K562 (cell line): ENCODE measurements around the gene COQ10B. TPM values are rescaled to one million over a fixed set of nuclear protein-coding genes. Genes with fewer than 3 reads are reported as not detected.

Experiments used
- CBFA2T2 ChIP-seq: fragments of 450-650 bp; conservative IDR thresholded peaks from 2 replicates; pipeline ENCODE4 v1.6.1; 2017; ENCODE audit warnings: mild to moderate bottlenecking
- CBFA2T3 ChIP-seq: fragments of 450-650 bp; IDR thresholded peaks from 2 replicates; pipeline ENCODE4 v1.6.1; 2017
- KDM1A ChIP-seq, 2 experiments: fragments of 450-650 bp; IDR thresholded peaks; 2 replicates each; pipeline ENCODE4 v1.6.1; 2016; ENCODE audit warnings: mild to moderate bottlenecking in 2 of 2
- LEF1 ChIP-seq: fragments of 450-650 bp; IDR thresholded peaks from 2 replicates; pipeline ENCODE4 v1.6.1; 2016; ENCODE audit warnings: mild to moderate bottlenecking
- SIN3B ChIP-seq: fragments of 450-650 bp; IDR thresholded peaks from 2 replicates; pipeline ENCODE4 v1.6.1; 2017; ENCODE audit warnings: low read depth, mild to moderate bottlenecking, moderate library complexity
- SIRT6 ChIP-seq: IDR thresholded peaks from one replicate; pipeline ENCODE4 v1.6.1; 2012; ENCODE audit warnings: low read depth, mild to moderate bottlenecking, control low read depth, inconsistent platforms, low read length, moderate library complexity
- TCF3 ChIP-seq: sonication (generic); formaldehyde crosslinking; IDR thresholded peaks from 2 replicates; pipeline ENCODE4 v1.4.0; 2020; ENCODE audit warnings: mild to moderate bottlenecking, missing genetic modification reagents
- TEAD4 ChIP-seq, 2 experiments: sonication (generic) in 1 of 2; formaldehyde crosslinking in 1 of 2; IDR thresholded peaks; 2 replicates each; pipeline versions ENCODE4 v1.6.1 to v1.8.0; 2012 to 2022; ENCODE audit warnings: borderline replicate concordance in 1 of 2, inconsistent platforms in 1 of 2, low read length in 1 of 2, mild to moderate bottlenecking in 1 of 2, missing genetic modification reagents in 1 of 2
- ZNF778 ChIP-seq: fragments of 450-650 bp; formaldehyde crosslinking; IDR thresholded peaks from 2 replicates; pipeline ENCODE4 v1.4.0; 2020; ENCODE audit warnings: mild to moderate bottlenecking, moderate library complexity
- polyA plus RNA-seq, 8 experiments: library from polyadenylated mRNA; depleted of rRNA in 4 of 8; stranded (reverse) in 5 of 8; unstranded in 3 of 8; fragments of >200 nt; fragmentation: Nextera tagmentation in 2 of 8; fragmentation: Illumina TruSeq in 1 of 8; extraction: Ambion mirVana in 2 of 8; extraction: Trizol in 1 of 8; gene quantifications; 2 replicates each; pipeline versions ENCODE4 v1.2.1 to v1.2.3, GENCODE V29; 2011 to 2014; ENCODE audit warnings: inconsistent platforms in 1 of 8, missing spikeins in 1 of 8
- total RNA-seq, 7 experiments: library from RNA; depleted of rRNA in 6 of 7; stranded (reverse); fragments of >200 nt in 6 of 7; fragmentation: Illumina TruSeq in 2 of 7; extraction: Trizol in 2 of 7; gene quantifications; 2 replicates each; pipeline versions ENCODE4 v1.2.1 to v1.2.3, GENCODE V29; 2011 to 2021; ENCODE audit warnings: low replicate concordance in 1 of 7
- TF ChIP-seq, protein P1 (sequence below): fragments of 200-800 bp; sonication (Bioruptor generic); IDR thresholded peaks from 2 replicates; pipeline ENCODE4 v1.6.1; 2016; ENCODE audit warnings: missing genetic modification characterization, missing compliant biosample characterization
- TF ChIP-seq, protein P2 (sequence below): sonication (generic); formaldehyde crosslinking; IDR thresholded peaks from 2 replicates; pipeline ENCODE4 v1.8.0; 2023; ENCODE audit warnings: mild to moderate bottlenecking, missing genetic modification reagents

Gene COQ10B
- total and polyA plus RNA-seq, 9 of the 15 experiments (the other 6 are each of a cell fraction or from before 2014, with no cell fraction given), result 3.1 to 13.1 (median 7.7) TPM

DNA sequence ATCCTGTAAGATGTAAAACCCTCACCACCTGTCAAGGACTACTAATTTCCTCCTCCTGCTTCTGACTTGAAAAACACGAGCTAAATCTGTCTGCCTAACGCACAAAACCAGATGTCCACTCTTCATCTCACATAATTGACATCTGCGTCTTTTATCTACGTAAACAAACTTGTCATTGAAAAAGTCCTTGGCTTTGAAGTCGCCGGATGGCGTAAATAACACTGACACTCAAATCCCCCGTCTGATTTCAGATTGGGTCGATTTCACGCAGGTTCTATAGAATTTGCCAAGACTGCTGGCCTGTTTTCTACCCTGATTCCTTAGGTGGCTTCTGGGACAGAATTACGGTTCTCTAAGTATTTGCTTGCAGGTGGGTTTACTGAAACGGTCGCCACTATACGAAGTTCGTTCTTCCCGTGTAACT lies 62.0 kb downstream of the COQ10B start (continued):
- TF ChIP-seq KDM1A (IDR thresholded peaks at IDR 0.05) (peak in 1 of 2 experiments; percentile 22; a peak in 1 of 4 replicates), SIN3B (no peak), ZNF778 (CRISPR knock-in tag) (no peak), CBFA2T2 (peak; percentile 27), SIRT6 (no peak), CBFA2T3 (peak; percentile 61), TEAD4 (IDR thresholded peaks at IDR 0.05; ENCODE audit: low read length) (0 out of 2 replicates have a peak, but pooled peaks have one; percentile 8), TEAD4 (CRISPR knock-in tag; IDR thresholded peaks at IDR 0.05; ENCODE audit: borderline replicate concordance) (no peak), LEF1 (peak; percentile 74), TCF3 (peak; percentile 8; the same call in 1 of the 2 replicates)
- TF ChIP-seq, protein P1, sequence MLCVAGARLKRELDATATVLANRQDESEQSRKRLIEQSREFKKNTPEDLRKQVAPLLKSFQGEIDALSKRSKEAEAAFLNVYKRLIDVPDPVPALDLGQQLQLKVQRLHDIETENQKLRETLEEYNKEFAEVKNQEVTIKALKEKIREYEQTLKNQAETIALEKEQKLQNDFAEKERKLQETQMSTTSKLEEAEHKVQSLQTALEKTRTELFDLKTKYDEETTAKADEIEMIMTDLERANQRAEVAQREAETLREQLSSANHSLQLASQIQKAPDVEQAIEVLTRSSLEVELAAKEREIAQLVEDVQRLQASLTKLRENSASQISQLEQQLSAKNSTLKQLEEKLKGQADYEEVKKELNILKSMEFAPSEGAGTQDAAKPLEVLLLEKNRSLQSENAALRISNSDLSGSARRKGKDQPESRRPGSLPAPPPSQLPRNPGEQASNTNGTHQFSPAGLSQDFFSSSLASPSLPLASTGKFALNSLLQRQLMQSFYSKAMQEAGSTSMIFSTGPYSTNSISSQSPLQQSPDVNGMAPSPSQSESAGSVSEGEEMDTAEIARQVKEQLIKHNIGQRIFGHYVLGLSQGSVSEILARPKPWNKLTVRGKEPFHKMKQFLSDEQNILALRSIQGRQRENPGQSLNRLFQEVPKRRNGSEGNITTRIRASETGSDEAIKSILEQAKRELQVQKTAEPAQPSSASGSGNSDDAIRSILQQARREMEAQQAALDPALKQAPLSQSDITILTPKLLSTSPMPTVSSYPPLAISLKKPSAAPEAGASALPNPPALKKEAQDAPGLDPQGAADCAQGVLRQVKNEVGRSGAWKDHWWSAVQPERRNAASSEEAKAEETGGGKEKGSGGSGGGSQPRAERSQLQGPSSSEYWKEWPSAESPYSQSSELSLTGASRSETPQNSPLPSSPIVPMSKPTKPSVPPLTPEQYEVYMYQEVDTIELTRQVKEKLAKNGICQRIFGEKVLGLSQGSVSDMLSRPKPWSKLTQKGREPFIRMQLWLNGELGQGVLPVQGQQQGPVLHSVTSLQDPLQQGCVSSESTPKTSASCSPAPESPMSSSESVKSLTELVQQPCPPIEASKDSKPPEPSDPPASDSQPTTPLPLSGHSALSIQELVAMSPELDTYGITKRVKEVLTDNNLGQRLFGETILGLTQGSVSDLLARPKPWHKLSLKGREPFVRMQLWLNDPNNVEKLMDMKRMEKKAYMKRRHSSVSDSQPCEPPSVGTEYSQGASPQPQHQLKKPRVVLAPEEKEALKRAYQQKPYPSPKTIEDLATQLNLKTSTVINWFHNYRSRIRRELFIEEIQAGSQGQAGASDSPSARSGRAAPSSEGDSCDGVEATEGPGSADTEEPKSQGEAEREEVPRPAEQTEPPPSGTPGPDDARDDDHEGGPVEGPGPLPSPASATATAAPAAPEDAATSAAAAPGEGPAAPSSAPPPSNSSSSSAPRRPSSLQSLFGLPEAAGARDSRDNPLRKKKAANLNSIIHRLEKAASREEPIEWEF (CRISPR knock-in tag), result 0 out of 2 replicates have a peak, but pooled peaks have one; percentile 39
- TF ChIP-seq, protein P2, sequence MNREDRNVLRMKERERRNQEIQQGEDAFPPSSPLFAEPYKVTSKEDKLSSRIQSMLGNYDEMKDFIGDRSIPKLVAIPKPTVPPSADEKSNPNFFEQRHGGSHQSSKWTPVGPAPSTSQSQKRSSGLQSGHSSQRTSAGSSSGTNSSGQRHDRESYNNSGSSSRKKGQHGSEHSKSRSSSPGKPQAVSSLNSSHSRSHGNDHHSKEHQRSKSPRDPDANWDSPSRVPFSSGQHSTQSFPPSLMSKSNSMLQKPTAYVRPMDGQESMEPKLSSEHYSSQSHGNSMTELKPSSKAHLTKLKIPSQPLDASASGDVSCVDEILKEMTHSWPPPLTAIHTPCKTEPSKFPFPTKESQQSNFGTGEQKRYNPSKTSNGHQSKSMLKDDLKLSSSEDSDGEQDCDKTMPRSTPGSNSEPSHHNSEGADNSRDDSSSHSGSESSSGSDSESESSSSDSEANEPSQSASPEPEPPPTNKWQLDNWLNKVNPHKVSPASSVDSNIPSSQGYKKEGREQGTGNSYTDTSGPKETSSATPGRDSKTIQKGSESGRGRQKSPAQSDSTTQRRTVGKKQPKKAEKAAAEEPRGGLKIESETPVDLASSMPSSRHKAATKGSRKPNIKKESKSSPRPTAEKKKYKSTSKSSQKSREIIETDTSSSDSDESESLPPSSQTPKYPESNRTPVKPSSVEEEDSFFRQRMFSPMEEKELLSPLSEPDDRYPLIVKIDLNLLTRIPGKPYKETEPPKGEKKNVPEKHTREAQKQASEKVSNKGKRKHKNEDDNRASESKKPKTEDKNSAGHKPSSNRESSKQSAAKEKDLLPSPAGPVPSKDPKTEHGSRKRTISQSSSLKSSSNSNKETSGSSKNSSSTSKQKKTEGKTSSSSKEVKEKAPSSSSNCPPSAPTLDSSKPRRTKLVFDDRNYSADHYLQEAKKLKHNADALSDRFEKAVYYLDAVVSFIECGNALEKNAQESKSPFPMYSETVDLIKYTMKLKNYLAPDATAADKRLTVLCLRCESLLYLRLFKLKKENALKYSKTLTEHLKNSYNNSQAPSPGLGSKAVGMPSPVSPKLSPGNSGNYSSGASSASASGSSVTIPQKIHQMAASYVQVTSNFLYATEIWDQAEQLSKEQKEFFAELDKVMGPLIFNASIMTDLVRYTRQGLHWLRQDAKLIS (CRISPR knock-in tag), result 0 out of 2 replicates have a peak, but pooled peaks have one; percentile 37
